SK-N-MC (cell line): ENCODE data around the gene ADAM17.
"Not testable (repeated sequence)": the region's sequence is repeated elsewhere in the genome, so short reads cannot be mapped to it uniquely, and the experiment has no call there.

Experiments
- DNase-seq: peaks from one replicate; pipeline ENCODE4 v3.0.0-alpha.2; 2011; ENCODE audit warnings: low read depth, low spot score
- H3K27ac ChIP-seq: fragments of 200-600 bp; sonication (generic); 2 replicates; pipeline ENCODE4 v1.5.1; 2016; ENCODE audit warnings: mixed run types
- H3K36me3 ChIP-seq: fragments of 200-600 bp; sonication (generic); 2 replicates; pipeline ENCODE4 v1.6.1; 2017; ENCODE audit warnings: antibody characterized with exemption, low read length, mixed read lengths; ENCODE audit not compliant: insufficient read depth
- H3K4me3 ChIP-seq: fragments of 200-600 bp; sonication (generic); 2 replicates; pipeline ENCODE4 v1.5.1; 2016
- H3K9ac ChIP-seq: fragments of 200-600 bp; sonication (generic); 2 replicates; pipeline ENCODE4 v1.8.0; 2017; ENCODE audit warnings: mixed run types, mixed read lengths; ENCODE audit not compliant: insufficient read length
- H3K9me3 ChIP-seq: fragments of 200-600 bp; sonication (generic); 2 replicates; pipeline ENCODE4 v1.6.1; 2017; ENCODE audit warnings: low read depth, mild to moderate bottlenecking, antibody characterized with exemption, low read length, moderate library complexity, mixed read lengths
- EZH2 ChIP-seq: fragments of 200-600 bp; sonication (generic); IDR thresholded peaks from one replicate; pipeline ENCODE4 v1.6.1; 2017; ENCODE audit warnings: antibody characterized with exemption
- FOXP2 ChIP-seq: optimal IDR thresholded peaks from 2 replicates; pipeline ENCODE3; 2011; ENCODE audit warnings: mild to moderate bottlenecking, moderate library complexity; ENCODE audit not compliant: insufficient read depth; ENCODE audit errors: extremely low read length, control extremely low read depth
- POLR2AphosphoS5 ChIP-seq: IDR thresholded peaks from 2 replicates; pipeline ENCODE4 v1.6.1; 2012; ENCODE audit warnings: mild to moderate bottlenecking, low read depth, low read length, borderline replicate concordance

ADAM17 gene

GRCh38 chr2:9519250-9519649 lies 36.4 kb downstream of the ADAM17 start:
- no peak overlapping the region for H3K27ac ChIP-seq
- H3K9me3 ChIP-seq: no peaks in the 10 kb centered on the region
- no peak overlapping the region for H3K9ac ChIP-seq
- H3K36me3 ChIP-seq: peaks cover 57% of the 10 kb centered on the region
- no peak for TF ChIP-seq POLR2AphosphoS5
- TF ChIP-seq EZH2: no peak
- TF ChIP-seq FOXP2: no peak
- no peak for DNase-seq
- no peak overlapping the region for H3K4me3 ChIP-seq

GRCh38 chr2:9518780-9519179 lies 36.9 kb downstream of the ADAM17 start:
- no peak overlapping the region for H3K9ac ChIP-seq
- H3K36me3 ChIP-seq: peaks cover 57% of the 10 kb centered on the region
- TF ChIP-seq FOXP2 (no peak), EZH2 (no peak), POLR2AphosphoS5 (no peak)
- H3K4me3 ChIP-seq: no peak overlapping the region
- DNase-seq: no peak
- H3K9me3 ChIP-seq: no peaks in the 10 kb centered on the region
- no peak overlapping the region for H3K27ac ChIP-seq

GRCh38 chr2:9518163-9518562 lies 37.5 kb downstream of the ADAM17 start:
- peaks cover 58% of the 10 kb centered on the region for H3K36me3 ChIP-seq
- H3K9me3 ChIP-seq: no peaks in the 10 kb centered on the region
- TF ChIP-seq POLR2AphosphoS5: no peak
- no peak for TF ChIP-seq EZH2
- TF ChIP-seq FOXP2: no peak
- no peak for DNase-seq
- no peak overlapping the region for H3K4me3 ChIP-seq
- no peak overlapping the region for H3K9ac ChIP-seq
- H3K27ac ChIP-seq: no peak overlapping the region

GRCh38 chr2:9517118-9517782 lies 38.4 kb downstream of the ADAM17 start:
- no peaks in the 10 kb centered on the region for H3K9me3 ChIP-seq
- TF ChIP-seq POLR2AphosphoS5 (no peak), FOXP2 (no peak), EZH2 (no peak)
- DNase-seq: no peak
- peaks cover 60% of the 10 kb centered on the region for H3K36me3 ChIP-seq
- no peak overlapping the region for H3K27ac ChIP-seq
- H3K9ac ChIP-seq: no peak overlapping the region
- H3K4me3 ChIP-seq: no peak overlapping the region

- H3K27ac ChIP-seq, H3K9me3 ChIP-seq, H3K9ac ChIP-seq, DNase-seq, H3K4me3 ChIP-seq: not testable (repeated sequence)
- peaks cover 37% of the 10 kb centered on the region for H3K36me3 ChIP-seq
Observed at GRCh38 chr2:9513946-9514345, 41.7 kb downstream of the ADAM17 start.

- TF ChIP-seq POLR2AphosphoS5: no peak
- TF ChIP-seq EZH2: no peak
- TF ChIP-seq FOXP2: no peak
- no peak overlapping the region for H3K4me3 ChIP-seq
- H3K9me3 ChIP-seq: no peaks in the 10 kb centered on the region
- H3K36me3 ChIP-seq: peaks cover 23% of the 10 kb centered on the region
- DNase-seq: no peak
- no peak overlapping the region for H3K27ac ChIP-seq
- no peak overlapping the region for H3K9ac ChIP-seq
Observed at GRCh38 chr2:9508931-9509330, 46.7 kb downstream of the ADAM17 start.

- no peak overlapping the region for H3K9ac ChIP-seq
- H3K9me3 ChIP-seq: no peaks in the 10 kb centered on the region
- peaks cover 52% of the 10 kb centered on the region for H3K36me3 ChIP-seq
- TF ChIP-seq EZH2: no peak
- no peak for TF ChIP-seq FOXP2
- DNase-seq: no peak
- no peak overlapping the region for H3K27ac ChIP-seq
- H3K4me3 ChIP-seq: no peak overlapping the region
Observed at GRCh38 chr2:9498210-9498609, 57.4 kb downstream of the ADAM17 start.

GRCh38 chr2:9497017-9497416 lies 58.6 kb downstream of the ADAM17 start:
- Histone ChIP-seq H3K27ac (no peak overlapping the region), H3K36me3 (peaks cover 60% of the 10 kb centered on the region), H3K4me3 (no peak overlapping the region), H3K9ac (no peak overlapping the region), H3K9me3 (no peaks in the 10 kb centered on the region)
- TF ChIP-seq POLR2AphosphoS5: no peak
- TF ChIP-seq FOXP2: no peak
- no peak for TF ChIP-seq EZH2
- no peak for DNase-seq

GRCh38 chr2:9494081-9494480 lies 61.5 kb downstream of the ADAM17 start:
- 0 out of 2 replicates have a peak overlapping the region, but pooled peaks have one; percentile 25 for H3K27ac ChIP-seq
- H3K36me3 ChIP-seq: peaks cover 80% of the 10 kb centered on the region
- TF ChIP-seq FOXP2 (no peak), POLR2AphosphoS5 (no peak), EZH2 (no peak)

GRCh38 chr2:9493478-9493877 lies 62.2 kb downstream of the ADAM17 start:
- Histone ChIP-seq H3K36me3 (peaks cover 85% of the 10 kb centered on the region), H3K27ac (no peak overlapping the region), H3K4me3 (no peak overlapping the region), H3K9me3 (no peaks in the 10 kb centered on the region), H3K9ac (no peak overlapping the region)
- no peak for DNase-seq
- TF ChIP-seq FOXP2 (no peak), POLR2AphosphoS5 (no peak), EZH2 (no peak)

More at GRCh38 chr2:9494081-9494480, 61.5 kb downstream of the ADAM17 start:
- H3K9me3 ChIP-seq: no peaks in the 10 kb centered on the region
- H3K4me3 ChIP-seq: no peak overlapping the region
- no peak overlapping the region for H3K9ac ChIP-seq
- no peak for DNase-seq
